Activated CD4-positive, alpha-beta T cell treated with anti-CD3 and anti-CD28 coated beads, Interleukin-2, amount 10 ng/mL, durations not matched to agents 24 days and 14 days (primary cell): ENCODE results near the gene XRRA1. TPM values are rescaled to one million over a fixed set of nuclear protein-coding genes. Genes with fewer than 3 reads are reported as not detected.
"Not testable (repeated sequence)": the region's sequence is repeated elsewhere in the genome, so short reads cannot be mapped to it uniquely, and the experiment has no call there.

Source experiments
- DNase-seq: peaks from one replicate; pipeline ENCODE4 v3.0.0; 2022
- H3K27ac Mint-ChIP-seq: one replicate; pipeline ENCODE4 v1.8.0; 2022; ENCODE audit warnings: mild to moderate bottlenecking, mixed read lengths
- H3K27me3 Mint-ChIP-seq: one replicate; pipeline ENCODE4 v1.8.0; 2022; ENCODE audit warnings: mixed read lengths
- H3K36me3 Mint-ChIP-seq: one replicate; pipeline ENCODE4 v1.8.0; 2022; ENCODE audit warnings: low read depth, mild to moderate bottlenecking, mixed read lengths
- H3K4me1 Mint-ChIP-seq: one replicate; pipeline ENCODE4 v1.8.0; 2021; ENCODE audit warnings: mixed read lengths
- H3K4me3 Mint-ChIP-seq: one replicate; pipeline ENCODE4 v1.8.0; 2022; ENCODE audit warnings: mild to moderate bottlenecking, moderate library complexity, mixed read lengths
- H3K9me3 Mint-ChIP-seq: one replicate; pipeline ENCODE4 v1.8.0; 2021; ENCODE audit warnings: mixed read lengths
- intact Hi-C: fragments of 100-400 bp; cut with micrococcal nuclease; formaldehyde crosslinking; loops from one replicate; pipeline ENCODE4 v1.15.1; 2023
- total RNA-seq: library from RNA; stranded (reverse); gene quantifications from 2 replicates; pipeline ENCODE4 v1.2.3, GENCODE V29; 2022

XRRA1 gene
- total RNA-seq, 1 donor from 2014 or later: 11.0 TPM

- no peaks in the 10 kb centered on the region for H3K27me3 Mint-ChIP-seq
- no peak for DNase-seq
- H3K27ac Mint-ChIP-seq: no peak overlapping the region
- H3K4me1 Mint-ChIP-seq: peaks cover 2% of the 10 kb centered on the region
- intact Hi-C loops: no loop called here
- no peaks in the 10 kb centered on the region for H3K9me3 Mint-ChIP-seq
- no peak overlapping the region for H3K4me3 Mint-ChIP-seq
- H3K36me3 Mint-ChIP-seq: peaks cover 25% of the 10 kb centered on the region
Measured at GRCh38 chr11:74909385-74909784, 39.5 kb downstream of the XRRA1 start.

- Mint-ChIP-seq H3K36me3 (peaks cover 24% of the 10 kb centered on the region), H3K4me1 (peaks cover 2% of the 10 kb centered on the region), H3K4me3 (no peak overlapping the region), H3K27ac (no peak overlapping the region), H3K9me3 (peaks cover 13% of the 10 kb centered on the region), H3K27me3 (no peaks in the 10 kb centered on the region)
- no peak for DNase-seq
- intact Hi-C loops: no loop called here
Measured at GRCh38 chr11:74905326-74905725, 43.6 kb downstream of the XRRA1 start.

- Mint-ChIP-seq H3K4me3 (no peak overlapping the region), H3K27ac (no peak overlapping the region), H3K9me3 (peaks cover 28% of the 10 kb centered on the region), H3K27me3 (no peaks in the 10 kb centered on the region), H3K4me1 (peaks cover 2% of the 10 kb centered on the region), H3K36me3 (peaks cover 27% of the 10 kb centered on the region)
- intact Hi-C loops: no loop called here
- DNase-seq: no peak
Measured at GRCh38 chr11:74902342-74902741, 46.5 kb downstream of the XRRA1 start.

- H3K27ac Mint-ChIP-seq: no peak overlapping the region
- H3K9me3 Mint-ChIP-seq: peaks cover 39% of the 10 kb centered on the region
- no peaks in the 10 kb centered on the region for H3K4me1 Mint-ChIP-seq
- no peaks in the 10 kb centered on the region for H3K27me3 Mint-ChIP-seq
- no peak for DNase-seq
- H3K36me3 Mint-ChIP-seq: peaks cover 34% of the 10 kb centered on the region
- intact Hi-C loops: no loop called here
- H3K4me3 Mint-ChIP-seq: no peak overlapping the region
Measured at GRCh38 chr11:74896311-74896710, 52.6 kb downstream of the XRRA1 start.

GRCh38 chr11:74895340-74896116 lies 53.4 kb downstream of the XRRA1 start:
- H3K4me1 Mint-ChIP-seq: no peaks in the 10 kb centered on the region

GRCh38 chr11:74893015-74893414 lies 55.9 kb downstream of the XRRA1 start:
- H3K27me3 Mint-ChIP-seq: not testable (repeated sequence)

More at GRCh38 chr11:74895340-74896116, 53.4 kb downstream of the XRRA1 start:
- intact Hi-C loops: no loop called here
- no peak for DNase-seq
- Mint-ChIP-seq H3K4me3 (no peak overlapping the region), H3K27ac (no peak overlapping the region), H3K27me3 (no peaks in the 10 kb centered on the region), H3K9me3 (peaks cover 38% of the 10 kb centered on the region), H3K36me3 (peaks cover 30% of the 10 kb centered on the region)

GRCh38 chr11:74877132-74877531 lies 71.8 kb downstream of the XRRA1 start:
- no peaks in the 10 kb centered on the region for H3K27me3 Mint-ChIP-seq
- no peaks in the 10 kb centered on the region for H3K4me1 Mint-ChIP-seq
- peaks cover 41% of the 10 kb centered on the region for H3K36me3 Mint-ChIP-seq
- H3K4me3 Mint-ChIP-seq: no peak overlapping the region
- H3K9me3 Mint-ChIP-seq: peaks cover 13% of the 10 kb centered on the region
- H3K27ac Mint-ChIP-seq: no peak overlapping the region
- intact Hi-C loops: no loop called here
- DNase-seq: no peak

More at GRCh38 chr11:74893015-74893414, 55.9 kb downstream of the XRRA1 start:
- intact Hi-C loops, H3K27ac Mint-ChIP-seq, H3K4me1 Mint-ChIP-seq, DNase-seq, H3K4me3 Mint-ChIP-seq: not testable (repeated sequence)
- peaks cover 37% of the 10 kb centered on the region for H3K36me3 Mint-ChIP-seq
- H3K9me3 Mint-ChIP-seq: peaks cover 26% of the 10 kb centered on the region

GRCh38 chr11:74871037-74871436 lies 77.9 kb downstream of the XRRA1 start:
- peaks cover 33% of the 10 kb centered on the region for H3K9me3 Mint-ChIP-seq
- no peak for DNase-seq
- H3K27ac Mint-ChIP-seq: no peak overlapping the region
- H3K36me3 Mint-ChIP-seq: peaks cover 76% of the 10 kb centered on the region
- H3K27me3 Mint-ChIP-seq: no peaks in the 10 kb centered on the region
- no peak overlapping the region for H3K4me3 Mint-ChIP-seq
- intact Hi-C loops: no loop called here
- no peaks in the 10 kb centered on the region for H3K4me1 Mint-ChIP-seq

- Mint-ChIP-seq H3K4me1 (no peaks in the 10 kb centered on the region), H3K27ac (no peak overlapping the region), H3K9me3 (peaks cover 31% of the 10 kb centered on the region), H3K36me3 (peaks cover 78% of the 10 kb centered on the region), H3K27me3 (no peaks in the 10 kb centered on the region), H3K4me3 (no peak overlapping the region)
- intact Hi-C loops: loop anchor here (1.0 kb wide), 1 partner anchor 168 kb away; no protein-coding TSS in a partner anchor
- DNase-seq: peak; percentile 63
Measured at GRCh38 chr11:74870485-74870884, 78.4 kb downstream of the XRRA1 start.

- Mint-ChIP-seq H3K9me3 (peaks cover 45% of the 10 kb centered on the region), H3K27ac (no peak overlapping the region), H3K36me3 (peaks cover 81% of the 10 kb centered on the region), H3K4me1 (peaks cover 2% of the 10 kb centered on the region), H3K4me3 (no peak overlapping the region), H3K27me3 (no peaks in the 10 kb centered on the region)
- DNase-seq: no peak
- intact Hi-C loops: no loop called here
Measured at GRCh38 chr11:74866557-74866956, 82.3 kb downstream of the XRRA1 start.

- Mint-ChIP-seq H3K9me3 (peaks cover 43% of the 10 kb centered on the region), H3K4me1 (peaks cover 2% of the 10 kb centered on the region), H3K4me3 (no peak overlapping the region), H3K27me3 (no peaks in the 10 kb centered on the region), H3K36me3 (peaks cover 85% of the 10 kb centered on the region), H3K27ac (no peak overlapping the region)
- intact Hi-C loops: no loop called here
- DNase-seq: no peak
Measured at GRCh38 chr11:74863410-74863809, 85.5 kb downstream of the XRRA1 start.

GRCh38 chr11:74860743-74861142 lies 88.1 kb downstream of the XRRA1 start:
- DNase-seq: no peak
- Mint-ChIP-seq H3K9me3 (peaks cover 30% of the 10 kb centered on the region), H3K4me3 (no peak overlapping the region), H3K4me1 (peaks cover 2% of the 10 kb centered on the region), H3K36me3 (peaks cover 77% of the 10 kb centered on the region), H3K27me3 (no peaks in the 10 kb centered on the region), H3K27ac (no peak overlapping the region)
- intact Hi-C loops: no loop called here

GRCh38 chr11:74853223-74853622 lies 95.7 kb downstream of the XRRA1 start:
- Mint-ChIP-seq H3K36me3 (peaks cover 49% of the 10 kb centered on the region), H3K27ac (no peak overlapping the region), H3K9me3 (peaks cover 4% of the 10 kb centered on the region), H3K4me3 (no peak overlapping the region), H3K27me3 (no peaks in the 10 kb centered on the region), H3K4me1 (no peaks in the 10 kb centered on the region)
- intact Hi-C loops: no loop called here
- DNase-seq: no peak

GRCh38 chr11:74849525-74850391 lies 99.1 kb downstream of the XRRA1 start:
- H3K36me3 Mint-ChIP-seq: peaks cover 38% of the 10 kb centered on the region
- DNase-seq: no peak
- H3K4me3 Mint-ChIP-seq: no peak overlapping the region
- peaks cover 4% of the 10 kb centered on the region for H3K9me3 Mint-ChIP-seq
- no peak overlapping the region for H3K27ac Mint-ChIP-seq
- H3K27me3 Mint-ChIP-seq: no peaks in the 10 kb centered on the region
- intact Hi-C loops: no loop called here
- H3K4me1 Mint-ChIP-seq: peaks cover 5% of the 10 kb centered on the region
